ENCODE data around the gene ANKRD6. TPM values are rescaled to one million over a fixed set of nuclear protein-coding genes. Genes with fewer than 3 reads are reported as not detected.

The ANKRD6 gene
- total RNA-seq, 1 experiment from 2014 or later = 20.5 TPM

DNA sequence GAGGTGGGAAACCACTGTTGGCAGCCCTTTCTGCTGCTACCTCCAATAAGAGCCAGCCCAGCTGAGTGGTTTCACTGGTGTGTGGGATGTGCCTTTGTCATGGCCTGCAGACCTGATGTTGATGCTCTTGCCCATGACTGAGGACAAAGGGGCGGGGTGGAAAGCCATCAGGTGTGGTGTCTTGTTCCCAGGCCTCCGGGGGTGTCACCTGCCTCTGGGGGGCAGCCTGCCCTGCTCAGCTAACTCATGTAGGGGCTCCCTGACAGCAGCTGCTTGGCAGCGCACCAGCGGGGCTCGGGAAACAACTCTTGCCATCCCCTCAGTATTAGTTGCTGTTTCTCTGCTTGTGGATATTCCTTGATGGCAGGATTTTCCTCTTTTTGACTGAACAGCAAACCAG is 114.3 kb downstream of the ANKRD6 start:
- H3K27ac Mint-ChIP-seq (ENCODE audit: unreplicated experiment) = no peak overlapping the region
- ChIA-PET POLR2A (no interaction called here), CTCF (no interaction called here)
- Histone ChIP-seq H3K27me3 (replicated peaks; ENCODE audit: control insufficient read depth, insufficient read depth, low read length) (no peaks in the 10 kb centered on the region), H3K4me1 (peaks cover 5% of the 10 kb centered on the region; the same call in 1 of the 2 replicates), H3K9me3 (no peaks in the 10 kb centered on the region), H3K4me3 (ENCODE audit: low read depth, low read length) (no peak overlapping the region), H3K36me3 (ENCODE audit: control insufficient read depth, insufficient read depth, low read length) (no peaks in the 10 kb centered on the region)
- H3K4me1 Mint-ChIP-seq (ENCODE audit: low read depth, unreplicated experiment) = no peaks in the 10 kb centered on the region
- TF ChIP-seq, protein P1, sequence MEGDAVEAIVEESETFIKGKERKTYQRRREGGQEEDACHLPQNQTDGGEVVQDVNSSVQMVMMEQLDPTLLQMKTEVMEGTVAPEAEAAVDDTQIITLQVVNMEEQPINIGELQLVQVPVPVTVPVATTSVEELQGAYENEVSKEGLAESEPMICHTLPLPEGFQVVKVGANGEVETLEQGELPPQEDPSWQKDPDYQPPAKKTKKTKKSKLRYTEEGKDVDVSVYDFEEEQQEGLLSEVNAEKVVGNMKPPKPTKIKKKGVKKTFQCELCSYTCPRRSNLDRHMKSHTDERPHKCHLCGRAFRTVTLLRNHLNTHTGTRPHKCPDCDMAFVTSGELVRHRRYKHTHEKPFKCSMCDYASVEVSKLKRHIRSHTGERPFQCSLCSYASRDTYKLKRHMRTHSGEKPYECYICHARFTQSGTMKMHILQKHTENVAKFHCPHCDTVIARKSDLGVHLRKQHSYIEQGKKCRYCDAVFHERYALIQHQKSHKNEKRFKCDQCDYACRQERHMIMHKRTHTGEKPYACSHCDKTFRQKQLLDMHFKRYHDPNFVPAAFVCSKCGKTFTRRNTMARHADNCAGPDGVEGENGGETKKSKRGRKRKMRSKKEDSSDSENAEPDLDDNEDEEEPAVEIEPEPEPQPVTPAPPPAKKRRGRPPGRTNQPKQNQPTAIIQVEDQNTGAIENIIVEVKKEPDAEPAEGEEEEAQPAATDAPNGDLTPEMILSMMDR (IDR thresholded peaks at IDR 0.05; ENCODE audit: insufficient read depth in 1 of 2, low read depth in 1 of 2, low read length in 1 of 2, severe bottlenecking in 1 of 2, unreplicated experiment in 1 of 2) = no peak
- no TSS peak for BruUV-seq (replicated peaks)
- no peak overlapping the region for H3K4me3 Mint-ChIP-seq (ENCODE audit: unreplicated experiment)
- DNase-seq = no peak
- no peaks in the 10 kb centered on the region for H3K36me3 Mint-ChIP-seq (ENCODE audit: insufficient read depth, unreplicated experiment)
- intact Hi-C loops (cut with micrococcal nuclease; ENCODE audit: unreplicated experiment) = no loop called here
- no peaks in the 10 kb centered on the region for H3K27me3 Mint-ChIP-seq (ENCODE audit: insufficient read depth, unreplicated experiment)
- H3K9me3 Mint-ChIP-seq (ENCODE audit: unreplicated experiment) = no peaks in the 10 kb centered on the region

DNA sequence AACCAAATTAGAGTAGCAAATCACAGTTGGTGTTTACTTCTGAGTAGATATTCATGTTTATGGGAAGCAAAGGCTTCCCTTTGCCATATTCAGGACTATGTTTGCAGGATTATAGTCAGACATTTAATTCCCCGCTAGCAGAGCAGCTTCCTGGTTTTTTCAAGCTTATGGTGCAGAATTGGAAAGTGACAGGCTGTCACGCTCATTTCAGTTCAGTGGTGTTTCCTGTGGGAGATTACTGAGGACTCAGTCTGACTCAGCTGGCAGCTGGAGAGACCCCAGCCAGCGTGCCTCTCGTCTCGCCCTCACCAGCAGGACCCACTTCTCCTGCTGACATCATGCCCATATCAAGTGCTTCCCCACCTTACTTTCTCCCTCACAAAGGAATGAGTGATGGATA is 120.5 kb downstream of the ANKRD6 start:
- DNase-seq = no peak
- H3K4me1 Mint-ChIP-seq (ENCODE audit: low read depth, unreplicated experiment) = no peaks in the 10 kb centered on the region
- H3K27ac Mint-ChIP-seq (ENCODE audit: unreplicated experiment) = no peak overlapping the region
- no peak overlapping the region for H3K4me3 Mint-ChIP-seq (ENCODE audit: unreplicated experiment)
- no TSS peak for BruUV-seq (replicated peaks)
- no peak overlapping the region for H3K4me3 ChIP-seq (ENCODE audit: low read depth, low read length)
- H3K9me3 Mint-ChIP-seq (ENCODE audit: unreplicated experiment) = peaks cover 13% of the 10 kb centered on the region
- intact Hi-C loops (cut with micrococcal nuclease; ENCODE audit: unreplicated experiment) = no loop called here
- no peaks in the 10 kb centered on the region for H3K36me3 Mint-ChIP-seq (ENCODE audit: insufficient read depth, unreplicated experiment)
- TF ChIP-seq, protein P1 (IDR thresholded peaks at IDR 0.05; ENCODE audit: insufficient read depth in 1 of 2, low read depth in 1 of 2, low read length in 1 of 2, severe bottlenecking in 1 of 2, unreplicated experiment in 1 of 2) = no peak
- H3K36me3 ChIP-seq (ENCODE audit: control insufficient read depth, insufficient read depth, low read length) = no peaks in the 10 kb centered on the region
- H3K9me3 ChIP-seq = no peaks in the 10 kb centered on the region; the same call in 1 of the 2 replicates
- POLR2A ChIA-PET = no interaction called here
- H3K4me1 ChIP-seq = no peaks in the 10 kb centered on the region
- H3K27me3 ChIP-seq (replicated peaks; ENCODE audit: control insufficient read depth, insufficient read depth, low read length) = no peaks in the 10 kb centered on the region
- CTCF ChIA-PET = no interaction called here
- no peaks in the 10 kb centered on the region for H3K27me3 Mint-ChIP-seq (ENCODE audit: insufficient read depth, unreplicated experiment)

DNA sequence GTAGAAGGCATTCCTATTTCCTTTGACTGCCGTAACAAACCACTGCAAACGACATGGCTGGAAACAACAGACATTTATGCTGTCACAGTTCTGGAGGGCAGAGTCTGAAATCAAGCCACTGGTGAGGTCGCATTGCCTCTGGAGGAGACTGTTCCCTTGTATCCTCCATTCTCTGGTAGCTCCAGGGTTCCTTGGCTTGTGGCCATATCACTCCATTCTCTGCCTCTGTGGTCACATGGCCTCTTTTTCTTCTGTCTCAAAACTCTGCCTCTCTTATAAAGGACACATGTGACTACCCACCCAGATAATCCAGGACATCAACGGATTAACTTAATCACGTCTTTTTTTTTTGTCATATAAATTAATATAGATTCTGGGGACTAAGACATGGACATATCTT is 121.2 kb downstream of the ANKRD6 start:
- Histone ChIP-seq H3K4me1 (no peaks in the 10 kb centered on the region), H3K4me3 (ENCODE audit: low read depth, low read length) (no peak overlapping the region), H3K36me3 (ENCODE audit: control insufficient read depth, insufficient read depth, low read length) (no peaks in the 10 kb centered on the region), H3K27me3 (replicated peaks; ENCODE audit: control insufficient read depth, insufficient read depth, low read length) (no peaks in the 10 kb centered on the region), H3K9me3 (no peaks in the 10 kb centered on the region; the same call in 1 of the 2 replicates)
- Mint-ChIP-seq H3K27me3 (ENCODE audit: insufficient read depth, unreplicated experiment) (no peaks in the 10 kb centered on the region), H3K9me3 (ENCODE audit: unreplicated experiment) (peaks cover 13% of the 10 kb centered on the region), H3K36me3 (ENCODE audit: insufficient read depth, unreplicated experiment) (no peaks in the 10 kb centered on the region), H3K4me3 (ENCODE audit: unreplicated experiment) (no peak overlapping the region), H3K27ac (ENCODE audit: unreplicated experiment) (no peak overlapping the region), H3K4me1 (ENCODE audit: low read depth, unreplicated experiment) (no peaks in the 10 kb centered on the region)
- CTCF ChIA-PET = no interaction called here
- DNase-seq = no peak
- intact Hi-C loops (cut with micrococcal nuclease; ENCODE audit: unreplicated experiment) = no loop called here
- POLR2A ChIA-PET = no interaction called here
- TF ChIP-seq, protein P1 (IDR thresholded peaks at IDR 0.05; ENCODE audit: insufficient read depth in 1 of 2, low read depth in 1 of 2, low read length in 1 of 2, severe bottlenecking in 1 of 2, unreplicated experiment in 1 of 2) = no peak
- BruUV-seq (replicated peaks) = no TSS peak

Measured in Caco-2 (cell line).